ENCODE data around the gene BMP6. TPM values are rescaled to one million over a fixed set of nuclear protein-coding genes. Genes with fewer than 3 reads are reported as not detected.

The BMP6 gene
- total RNA-seq, 1 experiment from 2014 or later: 13.6 TPM

DNA sequence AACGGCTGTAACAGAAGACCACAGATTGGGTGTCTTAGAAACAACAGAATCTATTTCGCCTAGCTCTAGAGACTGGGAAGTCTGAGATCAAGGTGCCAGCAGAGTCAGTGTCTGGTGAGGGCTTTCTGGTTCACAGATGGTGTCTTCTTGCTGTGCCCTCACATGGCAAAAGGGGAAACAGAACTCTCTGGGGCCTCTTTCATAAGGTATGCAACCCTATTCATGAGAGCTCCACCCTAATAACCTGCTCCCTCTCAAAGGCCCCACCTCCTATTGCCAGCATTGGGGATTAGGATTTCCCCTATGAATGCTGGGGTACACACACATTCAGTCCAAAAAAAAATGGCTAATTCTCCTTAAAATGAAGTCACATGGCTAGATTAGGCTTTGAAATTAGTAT is 174.7 kb downstream of the BMP6 start:
- Histone ChIP-seq H3K4me1 (ENCODE audit: control insufficient read depth, insufficient read depth, low read length) (no peaks in the 10 kb centered on the region), H3K36me3 (ENCODE audit: control insufficient read depth, insufficient read depth, low read length) (peaks cover 48% of the 10 kb centered on the region), H3K4me3 (ENCODE audit: low read depth in 2 of 2, low read length in 2 of 2) (no peak overlapping the region), H3K27ac (ENCODE audit: low read length) (no peak overlapping the region), H3K27me3 (ENCODE audit: control insufficient read depth, insufficient read depth, low read length) (no peaks in the 10 kb centered on the region), H3K9me3 (ENCODE audit: control insufficient read depth, insufficient read depth, low read depth, low read length) (no peaks in the 10 kb centered on the region)
- in situ Hi-C loops (cut with HindIII; ENCODE audit: low pct_unique_long_range_greater_than_20kb, low sequenced_read_pairs): no loop called here
- BruUV-seq (replicated peaks): no TSS peak
- DNase-seq (ENCODE audit: low read depth, low spot score) (no peak), ATAC-seq (no peak)
- intact Hi-C loops (cut with micrococcal nuclease; ENCODE audit: unreplicated experiment): no loop called here
- TF ChIP-seq TCF7L2 (IDR thresholded peaks at IDR 0.05; ENCODE audit: low read depth, low read length): no peak
- TF ChIP-seq SIN3A (IDR thresholded peaks at IDR 0.05; ENCODE audit: borderline replicate concordance, insufficient read depth, low read depth, low read length): no peak
- TF ChIP-seq, protein P1, sequence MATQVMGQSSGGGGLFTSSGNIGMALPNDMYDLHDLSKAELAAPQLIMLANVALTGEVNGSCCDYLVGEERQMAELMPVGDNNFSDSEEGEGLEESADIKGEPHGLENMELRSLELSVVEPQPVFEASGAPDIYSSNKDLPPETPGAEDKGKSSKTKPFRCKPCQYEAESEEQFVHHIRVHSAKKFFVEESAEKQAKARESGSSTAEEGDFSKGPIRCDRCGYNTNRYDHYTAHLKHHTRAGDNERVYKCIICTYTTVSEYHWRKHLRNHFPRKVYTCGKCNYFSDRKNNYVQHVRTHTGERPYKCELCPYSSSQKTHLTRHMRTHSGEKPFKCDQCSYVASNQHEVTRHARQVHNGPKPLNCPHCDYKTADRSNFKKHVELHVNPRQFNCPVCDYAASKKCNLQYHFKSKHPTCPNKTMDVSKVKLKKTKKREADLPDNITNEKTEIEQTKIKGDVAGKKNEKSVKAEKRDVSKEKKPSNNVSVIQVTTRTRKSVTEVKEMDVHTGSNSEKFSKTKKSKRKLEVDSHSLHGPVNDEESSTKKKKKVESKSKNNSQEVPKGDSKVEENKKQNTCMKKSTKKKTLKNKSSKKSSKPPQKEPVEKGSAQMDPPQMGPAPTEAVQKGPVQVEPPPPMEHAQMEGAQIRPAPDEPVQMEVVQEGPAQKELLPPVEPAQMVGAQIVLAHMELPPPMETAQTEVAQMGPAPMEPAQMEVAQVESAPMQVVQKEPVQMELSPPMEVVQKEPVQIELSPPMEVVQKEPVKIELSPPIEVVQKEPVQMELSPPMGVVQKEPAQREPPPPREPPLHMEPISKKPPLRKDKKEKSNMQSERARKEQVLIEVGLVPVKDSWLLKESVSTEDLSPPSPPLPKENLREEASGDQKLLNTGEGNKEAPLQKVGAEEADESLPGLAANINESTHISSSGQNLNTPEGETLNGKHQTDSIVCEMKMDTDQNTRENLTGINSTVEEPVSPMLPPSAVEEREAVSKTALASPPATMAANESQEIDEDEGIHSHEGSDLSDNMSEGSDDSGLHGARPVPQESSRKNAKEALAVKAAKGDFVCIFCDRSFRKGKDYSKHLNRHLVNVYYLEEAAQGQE (IDR thresholded peaks at IDR 0.05; ENCODE audit: insufficient read depth in 1 of 2, low read depth in 2 of 2, low read length in 1 of 2): no peak
- TF ChIP-seq POLR2AphosphoS5 (IDR thresholded peaks at IDR 0.05; ENCODE audit: low read depth, low read length): no peak
- TF ChIP-seq, protein P2, sequence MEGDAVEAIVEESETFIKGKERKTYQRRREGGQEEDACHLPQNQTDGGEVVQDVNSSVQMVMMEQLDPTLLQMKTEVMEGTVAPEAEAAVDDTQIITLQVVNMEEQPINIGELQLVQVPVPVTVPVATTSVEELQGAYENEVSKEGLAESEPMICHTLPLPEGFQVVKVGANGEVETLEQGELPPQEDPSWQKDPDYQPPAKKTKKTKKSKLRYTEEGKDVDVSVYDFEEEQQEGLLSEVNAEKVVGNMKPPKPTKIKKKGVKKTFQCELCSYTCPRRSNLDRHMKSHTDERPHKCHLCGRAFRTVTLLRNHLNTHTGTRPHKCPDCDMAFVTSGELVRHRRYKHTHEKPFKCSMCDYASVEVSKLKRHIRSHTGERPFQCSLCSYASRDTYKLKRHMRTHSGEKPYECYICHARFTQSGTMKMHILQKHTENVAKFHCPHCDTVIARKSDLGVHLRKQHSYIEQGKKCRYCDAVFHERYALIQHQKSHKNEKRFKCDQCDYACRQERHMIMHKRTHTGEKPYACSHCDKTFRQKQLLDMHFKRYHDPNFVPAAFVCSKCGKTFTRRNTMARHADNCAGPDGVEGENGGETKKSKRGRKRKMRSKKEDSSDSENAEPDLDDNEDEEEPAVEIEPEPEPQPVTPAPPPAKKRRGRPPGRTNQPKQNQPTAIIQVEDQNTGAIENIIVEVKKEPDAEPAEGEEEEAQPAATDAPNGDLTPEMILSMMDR (IDR thresholded peaks at IDR 0.05): no peak
- POLR2A ChIA-PET: no interaction called here
- CTCF ChIA-PET: interaction anchor here (0.5 kb wide), 1 partner anchor 18 kb away, joined by 8 read pairs; no protein-coding TSS in a partner anchor

DNA sequence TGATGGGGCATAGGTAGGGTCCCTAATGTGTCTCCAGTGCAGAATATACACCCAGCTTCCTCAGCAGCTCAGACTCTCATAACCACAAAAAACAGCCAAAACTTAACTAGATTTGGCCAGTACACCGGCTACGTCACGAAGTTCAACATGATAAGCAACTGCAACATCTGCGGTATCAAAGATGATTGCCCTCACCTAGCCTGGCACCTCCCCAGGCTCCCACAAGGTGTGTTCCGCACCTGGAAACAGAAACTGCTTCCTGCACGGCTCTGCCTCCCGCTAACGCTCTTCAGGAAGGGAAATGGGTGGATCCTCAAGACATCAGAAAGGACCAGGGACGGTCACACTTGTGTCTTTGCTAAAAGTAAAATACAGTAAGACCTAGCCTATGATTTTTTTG is 175.2 kb downstream of the BMP6 start:
- no peak for DNase-seq (ENCODE audit: low read depth, low spot score)
- TF ChIP-seq, protein P2 (IDR thresholded peaks at IDR 0.05): no peak
- TF ChIP-seq, protein P1 (IDR thresholded peaks at IDR 0.05; ENCODE audit: insufficient read depth in 1 of 2, low read depth in 2 of 2, low read length in 1 of 2): no peak
- TF ChIP-seq SIN3A (IDR thresholded peaks at IDR 0.05; ENCODE audit: borderline replicate concordance, insufficient read depth, low read depth, low read length): no peak
- no peak for TF ChIP-seq POLR2AphosphoS5 (IDR thresholded peaks at IDR 0.05; ENCODE audit: low read depth, low read length)
- TF ChIP-seq TCF7L2 (IDR thresholded peaks at IDR 0.05; ENCODE audit: low read depth, low read length): no peak
- POLR2A ChIA-PET: no interaction called here
- no peaks in the 10 kb centered on the region for H3K27me3 ChIP-seq (ENCODE audit: control insufficient read depth, insufficient read depth, low read length)
- H3K27ac ChIP-seq (ENCODE audit: low read length): no peak overlapping the region
- BruUV-seq (replicated peaks): no TSS peak
- in situ Hi-C loops (cut with HindIII; ENCODE audit: low pct_unique_long_range_greater_than_20kb, low sequenced_read_pairs): no loop called here
- intact Hi-C loops (cut with micrococcal nuclease; ENCODE audit: unreplicated experiment): no loop called here
- CTCF ChIA-PET: no interaction called here
- no peak for ATAC-seq
- H3K36me3 ChIP-seq (ENCODE audit: control insufficient read depth, insufficient read depth, low read length): peaks cover 47% of the 10 kb centered on the region
- H3K4me1 ChIP-seq (ENCODE audit: control insufficient read depth, insufficient read depth, low read length): no peaks in the 10 kb centered on the region
- H3K9me3 ChIP-seq (ENCODE audit: control insufficient read depth, insufficient read depth, low read depth, low read length): no peaks in the 10 kb centered on the region
- no peak overlapping the region for H3K4me3 ChIP-seq (ENCODE audit: low read depth in 2 of 2, low read length in 2 of 2)
